ENCODE results near the gene ADI1.
A peak's percentile ranks its signal among the peaks of the same experiment; 100 is the strongest.
"Not testable (repeated sequence)": the region's sequence is repeated elsewhere in the genome, so short reads cannot be mapped to it uniquely, and the experiment has no call there.

The ADI1 gene

GRCh38 chr2:3527886-3528785 is 8.8 kb upstream of the ADI1 start:
- no peak for DNase-seq

DNA sequence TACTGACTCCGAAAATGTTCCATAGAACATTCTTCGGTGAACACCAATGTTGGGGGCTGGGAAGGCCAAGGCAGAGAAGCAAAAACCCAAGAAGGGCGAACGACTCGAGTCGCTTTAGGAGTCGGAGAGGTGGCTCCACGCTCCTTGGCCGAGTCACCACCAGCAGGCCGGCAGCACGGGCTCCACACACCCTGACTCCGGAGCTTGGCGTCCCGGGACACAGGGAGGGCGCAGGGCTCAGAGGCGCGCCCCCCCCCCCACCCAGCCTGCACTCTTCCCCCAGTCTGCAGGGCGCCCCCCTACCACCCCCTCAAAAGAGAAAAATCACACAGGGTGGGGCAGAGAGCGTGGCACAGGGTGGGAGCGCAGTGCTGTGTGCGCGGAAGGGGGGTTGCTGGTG is 7.5 kb upstream of the ADI1 start:
- no peak for DNase-seq

DNA sequence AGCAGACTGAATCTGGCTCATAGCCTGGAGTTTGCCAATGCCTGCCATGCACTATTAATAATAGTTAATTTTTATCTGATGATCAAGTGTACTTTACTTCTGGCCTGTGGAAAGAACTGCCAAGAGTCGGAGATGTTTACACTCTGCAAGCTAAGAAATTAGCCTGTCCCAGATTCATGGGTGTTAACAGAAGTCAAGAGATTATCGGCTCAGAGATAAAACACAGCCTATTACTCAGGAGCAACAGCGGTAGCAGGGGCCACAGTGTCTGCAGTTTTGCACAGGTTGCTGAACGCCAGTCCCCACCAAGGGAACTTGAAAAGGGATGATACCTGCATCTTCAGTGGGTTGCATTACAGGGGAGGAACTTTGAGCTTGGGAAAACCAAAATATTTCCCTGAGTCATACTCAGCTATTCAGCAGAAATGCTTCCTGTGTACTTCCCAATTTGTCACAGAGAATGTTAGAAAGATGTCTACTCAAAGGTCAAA is 4.3 kb upstream of the ADI1 start:
- DNase-seq = no peak

DNA sequence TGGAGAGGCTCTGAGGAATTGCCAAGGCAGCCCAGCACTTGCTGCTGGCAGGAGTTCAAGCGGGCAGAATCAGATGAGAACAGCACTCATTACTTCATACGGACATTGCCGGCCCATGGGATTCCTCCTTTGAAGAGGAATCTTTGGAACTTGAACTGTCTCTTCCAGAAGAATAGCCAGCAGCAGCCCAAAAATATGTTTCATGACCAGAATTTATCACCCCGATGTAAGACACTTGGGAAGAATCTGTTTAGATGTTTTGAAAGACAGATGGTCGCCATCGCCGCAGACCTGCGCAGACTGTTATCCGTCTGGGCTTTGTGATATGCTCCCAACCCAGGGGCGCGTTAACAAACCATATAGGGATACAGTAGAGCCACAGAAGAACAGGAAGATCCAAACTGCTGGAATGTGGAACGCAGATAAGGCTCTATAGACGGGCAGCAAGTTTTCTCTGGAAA is 3.7 kb upstream of the ADI1 start:
- no peak for DNase-seq

- DNase-seq = no peak
Measured at GRCh38 chr2:3520591-3520990, 1.3 kb upstream of the ADI1 start.

DNA sequence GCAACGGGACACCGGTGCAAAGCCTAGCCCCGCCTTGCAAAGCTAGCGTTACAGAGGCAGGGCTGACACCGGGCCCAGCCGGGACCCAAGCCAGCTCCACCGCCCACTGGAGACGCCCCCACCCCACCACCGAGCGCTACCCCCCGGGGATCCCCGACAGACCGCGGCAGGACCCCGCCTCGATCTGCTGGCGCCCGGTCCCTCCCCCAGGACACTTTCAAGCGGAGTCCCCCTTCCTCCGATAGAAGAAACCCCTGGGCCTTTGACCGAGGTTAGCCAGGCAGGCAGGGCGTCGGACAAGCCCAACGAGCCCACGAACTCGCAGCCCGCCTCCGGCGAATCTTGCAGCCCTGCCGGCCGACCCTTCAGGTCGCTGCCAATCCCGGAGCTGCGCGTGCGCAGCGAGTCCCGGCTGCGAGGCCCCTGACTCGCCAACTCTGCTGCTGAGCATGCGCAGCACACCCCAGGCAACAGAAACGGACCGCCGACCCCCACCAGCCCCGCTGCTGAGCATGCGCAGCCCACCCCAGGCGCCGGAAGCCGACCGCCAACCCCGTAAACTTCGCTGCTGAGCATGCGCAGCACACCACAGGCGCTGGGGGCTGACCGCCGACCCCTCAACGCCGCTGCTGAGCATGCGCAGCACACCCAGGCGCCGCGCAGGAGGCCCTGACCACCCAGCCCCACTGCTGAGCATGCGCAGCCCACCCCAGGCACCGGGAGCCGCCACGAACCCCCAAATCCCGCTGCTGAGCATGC is 656 bp downstream of the ADI1 start:
- peak; percentile 95 to 99 (median 98) for DNase-seq

DNA sequence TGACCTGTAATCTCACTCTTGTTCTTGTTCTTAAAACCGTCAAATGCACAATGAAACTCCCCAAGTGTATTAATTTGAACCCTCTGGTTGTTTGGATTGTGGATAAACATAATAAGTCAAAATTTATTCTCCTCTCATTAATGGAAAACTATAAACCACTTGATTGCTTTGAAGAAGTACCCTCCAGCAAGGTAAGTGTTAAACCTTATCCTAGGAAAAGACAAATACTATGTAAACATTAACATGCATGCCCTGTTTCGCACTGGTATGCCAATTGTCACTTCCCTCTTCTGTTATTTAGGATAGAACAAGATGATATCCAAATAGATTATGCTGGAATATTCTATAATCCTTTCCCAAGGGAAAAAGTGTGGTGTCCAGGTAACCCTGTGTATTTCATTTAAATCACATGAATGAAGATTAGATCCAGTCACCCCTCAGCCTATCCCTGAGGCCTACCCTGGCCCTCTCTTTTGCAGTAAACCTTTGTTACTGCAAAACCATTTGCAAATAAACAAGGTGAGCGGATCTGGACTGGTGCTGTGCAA is 1.3 kb downstream of the ADI1 start:
- DNase-seq = no peak

- DNase-seq = no peak
Measured at GRCh38 chr2:3516831-3517230, 2.5 kb downstream of the ADI1 start.

DNA sequence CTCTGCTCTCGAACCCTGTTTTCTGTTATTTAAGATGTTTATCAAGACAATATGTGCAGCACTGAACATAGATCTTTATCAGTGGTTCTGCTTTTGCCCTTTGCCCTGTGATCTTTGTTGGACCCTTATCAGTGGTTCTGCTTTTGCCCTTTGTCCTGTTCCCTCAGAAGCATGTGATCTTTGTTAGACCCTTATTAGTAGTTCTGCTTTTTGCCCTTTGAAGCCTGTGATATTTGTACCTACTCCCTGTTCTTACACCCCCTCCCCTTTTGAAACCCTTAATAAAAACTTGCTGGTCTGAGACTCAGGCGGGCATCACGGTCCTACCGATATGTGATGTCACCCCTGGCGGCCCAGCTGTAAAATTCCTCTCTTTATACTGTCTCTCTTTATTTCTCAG is 3.9 kb downstream of the ADI1 start:
- not testable (repeated sequence) for DNase-seq

GRCh38 chr2:3513026-3513810 is 6.1 kb downstream of the ADI1 start:
- DNase-seq = no peak

DNA sequence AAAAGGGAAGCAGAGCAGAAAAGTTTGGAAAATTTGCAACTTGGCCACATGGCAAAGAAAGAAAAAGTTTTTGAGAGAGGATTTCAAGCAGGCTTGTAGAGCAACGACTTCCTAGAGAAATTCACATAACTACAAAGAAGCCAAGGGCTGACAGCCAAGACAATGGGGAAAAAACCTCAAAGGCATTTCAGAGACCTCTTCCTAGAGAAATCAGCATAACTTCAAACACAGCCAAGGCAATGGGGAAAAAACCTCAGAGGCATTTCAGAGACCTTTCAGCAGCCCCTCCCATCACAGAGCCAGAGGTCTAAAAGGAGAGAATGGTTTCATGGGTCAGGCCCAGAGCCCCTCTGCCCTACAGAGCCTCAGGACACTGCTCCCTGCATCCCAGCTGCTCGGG is 7.2 kb downstream of the ADI1 start:
- DNase-seq = no peak

DNA sequence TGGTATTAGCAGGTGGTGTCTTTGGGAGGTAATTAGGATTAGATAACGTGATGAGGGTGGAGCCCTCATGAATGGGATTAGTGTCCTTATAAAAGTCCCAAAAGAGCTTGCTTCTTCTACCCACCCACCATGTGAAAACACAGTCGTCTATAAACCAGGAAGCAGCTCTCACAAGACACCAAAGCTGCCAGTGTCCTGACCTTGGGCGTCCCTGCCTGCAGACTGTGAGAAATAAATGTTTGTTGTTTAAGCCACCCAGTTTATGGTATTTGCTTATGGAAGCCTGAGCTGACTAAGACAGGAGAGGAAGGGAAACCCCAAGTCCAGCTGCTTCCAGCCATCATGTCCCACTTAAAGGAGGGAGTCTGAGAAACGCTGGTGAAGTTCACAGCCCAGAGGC is 13.6 kb downstream of the ADI1 start:
- DNase-seq = no peak

DNA sequence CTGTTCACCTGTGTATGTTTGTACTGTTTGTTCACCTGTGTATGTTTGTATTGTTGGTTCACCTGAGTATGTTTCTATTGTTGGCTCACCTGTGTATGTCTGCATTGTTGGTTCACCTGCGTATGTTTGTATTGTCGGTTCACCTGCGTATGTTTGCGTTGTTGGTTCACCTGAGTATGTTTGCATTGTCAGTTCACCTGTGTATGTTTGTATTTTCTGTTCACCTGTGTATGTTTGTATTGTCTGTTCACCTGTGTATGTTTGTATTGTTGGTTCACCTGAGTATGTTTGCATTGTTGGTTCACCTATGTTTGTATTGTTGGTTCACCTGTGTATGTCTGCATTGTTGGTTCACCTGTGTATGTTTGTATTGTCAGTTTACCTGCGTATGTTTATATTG is 14.6 kb downstream of the ADI1 start:
- DNase-seq = no peak

DNA sequence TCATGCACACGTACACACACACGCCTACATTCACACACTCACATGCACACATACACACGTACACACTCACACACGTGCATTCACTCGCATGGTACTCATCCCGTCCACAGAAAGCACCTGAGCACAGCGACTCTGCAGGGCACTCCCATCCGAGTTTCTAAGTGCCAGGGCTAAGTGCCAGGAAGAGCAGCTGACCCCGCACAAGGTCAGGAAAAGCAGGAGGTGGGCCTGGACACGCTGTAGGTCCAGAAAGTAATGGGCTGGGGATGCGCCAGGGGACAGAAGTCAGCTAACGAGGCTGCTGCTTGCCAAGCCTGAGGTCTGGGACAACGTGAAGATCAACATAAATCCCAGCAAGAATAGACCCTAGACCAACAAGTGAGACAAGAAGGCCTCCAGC is 15.8 kb downstream of the ADI1 start:
- DNase-seq = no peak

GRCh38 chr2:3503046-3503445 is 16.3 kb downstream of the ADI1 start:
- DNase-seq = no peak

- DNase-seq = no peak
Measured at GRCh38 chr2:3500326-3500899, 18.9 kb downstream of the ADI1 start.

DNA sequence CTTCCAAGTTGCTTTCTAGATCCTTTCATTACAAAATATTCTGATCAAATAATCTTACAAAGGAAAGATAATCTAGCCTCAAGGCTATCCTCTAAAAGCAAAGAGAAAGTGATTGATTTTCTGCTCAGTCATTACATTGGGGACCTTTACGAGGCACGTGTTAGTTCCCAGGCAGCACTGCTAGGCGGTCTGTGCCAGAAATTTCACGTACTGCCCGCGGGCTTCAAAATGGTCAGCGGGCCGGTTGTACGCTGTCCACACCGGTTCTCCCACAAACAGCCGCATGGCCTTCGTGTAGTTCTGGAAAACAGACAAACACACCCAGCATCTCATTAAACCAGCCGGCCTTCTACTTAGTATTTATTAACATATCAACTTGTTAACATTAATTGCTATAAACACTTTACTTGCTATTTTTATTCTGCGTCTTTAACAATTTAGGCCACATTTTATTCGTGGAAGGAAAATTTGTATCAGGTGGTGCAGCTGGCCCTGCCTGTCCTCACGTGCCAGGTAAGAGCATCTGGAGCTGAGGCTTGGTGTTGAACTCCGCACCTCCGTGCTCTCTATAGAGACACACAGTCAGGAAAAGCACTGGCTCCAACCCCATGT is 20.4 kb downstream of the ADI1 start:
- DNase-seq = no peak

GRCh38 chr2:3496708-3497080 is 22.6 kb downstream of the ADI1 start:
- not testable (repeated sequence) for DNase-seq

GRCh38 chr2:3494984-3495666 is 24.2 kb downstream of the ADI1 start:
- DNase-seq = no peak

DNA sequence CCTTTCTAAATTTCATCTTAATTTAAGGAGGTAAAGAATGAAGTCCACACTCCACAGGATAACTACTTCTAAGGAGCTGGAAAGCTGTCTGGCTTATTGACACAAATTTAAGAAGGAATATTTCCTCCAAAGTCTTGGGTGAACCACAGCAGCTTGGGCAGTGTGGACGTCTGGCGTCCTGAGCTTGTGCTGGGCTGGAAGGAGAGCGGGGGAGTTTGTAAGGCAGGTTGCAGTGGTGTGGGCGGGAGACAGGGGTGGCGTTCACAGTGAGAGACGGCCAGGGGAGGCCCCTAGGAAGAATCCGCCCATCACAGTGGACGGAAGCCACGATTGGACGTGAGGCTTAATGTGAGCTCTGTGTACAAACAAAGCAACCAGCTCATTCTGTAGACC is 25.7 kb downstream of the ADI1 start:
- DNase-seq = no peak

DNA sequence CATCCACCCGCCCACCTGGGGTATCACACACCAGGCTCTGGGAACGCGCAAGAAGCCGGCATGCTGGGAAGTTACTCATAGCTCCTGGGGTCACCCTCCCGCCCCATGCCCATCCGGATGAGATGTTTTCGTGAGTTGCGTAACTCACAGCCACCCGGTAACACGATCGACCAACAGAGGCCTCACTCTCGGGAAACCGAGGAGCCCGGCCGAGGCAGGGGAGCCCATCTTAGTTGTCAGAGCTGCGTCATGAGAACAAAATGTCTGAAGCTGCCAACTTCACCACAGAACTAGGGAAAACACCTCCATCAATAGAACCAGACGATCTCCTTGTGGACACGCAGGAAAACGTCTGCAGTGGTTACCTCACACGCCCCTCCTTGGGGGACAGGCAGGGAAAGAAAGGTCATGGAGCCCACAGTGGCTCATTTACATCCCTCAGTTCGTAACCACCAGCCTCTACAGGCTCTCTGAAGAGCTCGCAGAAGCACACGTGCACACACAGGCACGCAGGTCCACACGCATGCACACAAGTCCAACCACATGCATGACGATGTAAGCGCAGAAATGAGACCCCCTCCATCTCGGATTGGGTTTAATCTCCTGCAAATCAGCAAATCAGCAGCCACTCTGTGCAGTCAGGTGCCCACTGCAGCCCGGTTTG is 26.2 kb downstream of the ADI1 start:
- no peak for DNase-seq
